DMS53 treated with DMSO at 0.1 percent for 48 hours (cell line): ENCODE results near the gene CD83.
"Not testable (repeated sequence)": the region's sequence is repeated elsewhere in the genome, so short reads cannot be mapped to it uniquely, and the experiment has no call there.

Source experiments
- DNase-seq: peaks from one replicate; lab custom pipeline; 2025; ENCODE audit not compliant: unreplicated experiment; lab: John Stamatoyannopoulos, UW

The CD83 gene

DNA sequence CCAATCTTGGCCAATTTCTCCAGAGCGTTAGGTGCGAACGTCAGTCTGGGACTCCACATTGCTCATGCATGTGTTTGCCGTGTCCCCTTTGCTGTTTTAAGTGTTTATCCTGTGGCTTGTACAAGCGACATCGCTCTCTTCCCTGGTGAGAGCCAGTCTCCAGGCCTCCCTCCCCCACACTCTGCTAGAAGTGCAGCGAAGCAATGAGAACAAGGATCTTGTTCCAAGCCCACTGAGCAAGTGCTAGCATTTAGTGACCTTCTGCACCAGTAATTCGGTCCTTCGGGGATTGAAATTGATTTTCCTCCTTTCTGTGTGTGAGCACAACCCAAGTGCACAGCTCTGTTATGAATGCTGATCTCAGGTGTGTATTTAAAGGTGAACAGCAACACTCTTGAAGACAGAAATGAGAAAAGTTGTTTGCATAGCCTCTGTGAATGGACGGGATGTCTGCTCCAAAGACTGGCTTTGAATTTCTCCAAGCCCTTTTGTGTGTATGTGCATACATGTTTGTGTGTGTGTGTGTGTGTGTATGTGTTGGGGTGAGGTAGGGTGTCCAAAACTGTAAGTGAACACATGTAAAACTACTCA lies 29.0 kb downstream of the CD83 start:
- no peak for DNase-seq

DNA sequence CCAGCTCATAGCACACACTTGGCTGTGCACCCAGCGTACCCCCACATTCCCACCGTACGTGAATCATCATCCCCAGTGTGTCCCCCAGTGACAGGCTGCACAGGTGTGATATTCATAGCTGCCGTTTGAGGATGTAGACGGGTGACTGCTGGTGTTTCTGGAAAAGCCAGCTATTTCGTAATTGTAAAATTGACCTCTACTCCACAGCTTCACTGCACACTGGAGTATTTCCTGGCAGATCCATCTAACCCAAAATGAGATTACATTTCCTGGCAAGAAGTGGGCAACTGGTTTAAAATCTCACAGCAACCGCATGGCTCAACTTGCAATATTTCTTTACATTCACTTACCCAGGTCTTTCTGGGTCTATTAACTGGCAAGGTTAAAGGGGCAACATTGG lies 30.3 kb downstream of the CD83 start:
- DNase-seq: no peak

DNA sequence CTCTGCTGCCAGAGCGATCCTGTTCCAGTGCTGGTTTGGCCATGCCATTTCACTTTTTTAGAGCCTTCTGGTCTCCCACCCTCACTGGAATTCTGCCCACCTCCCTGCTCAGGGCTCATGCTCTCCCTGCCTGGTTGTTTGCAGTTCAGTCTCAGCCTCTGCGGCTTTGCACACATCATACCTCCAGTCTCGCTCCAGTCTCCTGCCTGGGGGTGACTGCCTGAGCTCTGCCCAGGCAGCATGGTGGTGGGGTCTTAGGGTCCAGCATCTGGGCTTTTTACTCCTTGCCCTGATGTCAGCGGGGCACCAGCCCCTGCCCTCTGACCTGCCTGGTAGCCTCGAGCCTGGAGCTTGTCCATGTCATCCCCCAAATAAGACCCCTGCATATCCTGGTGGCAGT lies 30.9 kb downstream of the CD83 start:
- no peak for DNase-seq

DNA sequence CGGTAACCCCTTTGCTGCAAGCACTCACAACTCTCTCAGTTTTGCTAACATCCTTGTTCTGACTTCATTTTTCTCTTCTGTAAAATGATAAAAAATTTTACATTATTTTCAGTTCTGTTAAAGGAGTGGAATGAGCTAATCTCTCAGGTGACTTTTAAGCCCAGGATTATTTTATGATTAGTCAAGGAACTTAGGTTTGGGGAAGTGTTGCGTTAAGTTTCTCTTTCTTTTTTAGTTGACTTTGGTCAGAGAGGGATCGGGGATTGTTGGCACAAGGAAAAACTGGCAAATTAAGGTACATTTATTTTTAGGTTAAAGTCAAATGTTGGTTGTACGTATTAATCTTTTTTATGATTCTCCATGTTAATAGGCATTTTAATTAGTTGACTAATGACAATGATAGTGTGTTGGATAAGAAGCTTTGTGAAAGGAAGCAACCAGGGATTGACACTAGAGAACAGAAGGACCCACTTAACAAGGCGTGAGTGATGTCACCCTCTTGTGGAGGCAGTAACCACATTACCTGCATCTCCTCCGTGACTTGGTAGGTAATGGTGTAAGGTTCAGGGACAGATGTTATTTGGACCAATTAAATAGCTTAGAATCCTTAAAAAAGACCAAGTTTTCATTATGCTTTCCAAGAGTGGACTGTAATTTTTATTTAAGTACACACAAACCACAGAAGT lies 31.6 kb downstream of the CD83 start:
- peak; percentile 24 for DNase-seq

DNA sequence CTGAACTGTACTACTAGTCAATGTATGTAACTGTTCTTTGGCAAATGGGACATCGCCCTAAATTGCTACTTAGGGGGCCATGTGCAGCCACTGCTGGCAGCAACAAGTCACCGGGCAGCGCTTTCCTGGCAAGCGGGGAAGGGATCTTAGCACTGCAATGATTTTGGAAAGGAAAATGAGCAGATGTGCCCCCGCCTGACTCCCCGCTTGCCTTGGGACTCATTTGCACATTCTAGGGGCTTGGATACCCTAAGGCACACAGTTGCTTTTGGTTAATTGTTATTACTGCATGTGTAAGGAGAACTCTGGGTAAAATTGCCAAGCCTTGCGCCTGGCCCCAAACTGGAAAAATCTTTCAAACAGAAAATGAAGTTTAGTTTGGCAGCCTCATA lies 32.2 kb downstream of the CD83 start:
- no peak for DNase-seq

DNA sequence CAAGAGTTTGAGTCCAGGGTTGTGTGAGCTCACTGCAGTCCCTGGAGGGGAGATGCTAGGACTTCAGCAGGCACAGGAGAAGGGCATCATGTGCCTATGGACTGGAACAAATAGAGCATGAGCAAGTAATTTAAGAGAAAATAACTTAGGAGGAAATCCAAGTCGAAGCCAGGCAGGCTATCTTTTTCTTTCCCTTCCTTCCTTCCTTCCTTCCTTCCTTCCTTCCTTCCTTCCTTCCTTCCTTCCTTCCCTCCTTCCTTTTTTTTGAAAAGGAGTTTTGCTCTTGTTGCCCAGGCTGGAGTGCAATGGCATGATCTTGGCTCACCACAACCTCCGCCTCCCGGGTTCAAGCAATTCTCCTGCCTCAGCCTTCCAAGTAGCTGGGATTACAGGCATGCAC lies 33.7 kb downstream of the CD83 start:
- DNase-seq: not testable (repeated sequence)

DNA sequence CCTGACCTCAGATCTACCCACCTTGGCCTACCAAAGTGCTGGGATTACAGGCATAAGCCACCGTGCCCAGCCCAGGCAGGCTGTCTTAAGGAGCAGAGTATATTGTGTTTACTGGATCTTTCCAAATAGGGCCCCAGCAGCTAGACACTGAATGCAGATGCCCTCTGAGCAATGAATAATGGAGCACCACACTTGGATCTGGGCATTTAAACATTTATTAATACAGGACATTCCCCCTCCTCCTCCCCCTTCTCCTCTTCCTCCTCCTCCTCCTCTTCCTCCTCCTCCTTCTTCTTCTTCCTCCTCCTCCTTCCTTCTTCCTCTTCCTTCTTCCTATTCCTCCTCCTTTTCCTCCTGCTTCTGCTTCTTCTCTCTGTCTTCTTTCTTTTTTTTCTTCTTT lies 34.2 kb downstream of the CD83 start:
- DNase-seq: no peak

DNA sequence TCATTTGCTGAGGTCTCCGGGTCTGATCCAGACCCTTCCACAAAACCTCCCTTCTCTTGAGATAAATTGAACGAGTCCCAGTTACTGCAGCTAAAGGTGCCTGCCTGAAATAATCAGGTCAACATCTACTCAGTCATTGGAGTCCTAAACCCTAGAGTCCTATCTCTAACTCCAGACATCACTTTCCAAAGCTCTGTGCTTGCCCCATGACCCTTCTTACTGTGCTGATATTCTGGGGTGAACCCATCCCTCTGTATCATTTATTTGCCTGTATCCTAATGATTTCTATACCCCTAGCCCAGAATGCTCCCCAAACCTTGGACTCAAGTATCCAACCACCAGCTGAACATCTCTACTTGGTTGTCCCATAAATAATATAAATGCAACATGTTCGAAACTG lies 35.7 kb downstream of the CD83 start:
- DNase-seq: no peak

DNA sequence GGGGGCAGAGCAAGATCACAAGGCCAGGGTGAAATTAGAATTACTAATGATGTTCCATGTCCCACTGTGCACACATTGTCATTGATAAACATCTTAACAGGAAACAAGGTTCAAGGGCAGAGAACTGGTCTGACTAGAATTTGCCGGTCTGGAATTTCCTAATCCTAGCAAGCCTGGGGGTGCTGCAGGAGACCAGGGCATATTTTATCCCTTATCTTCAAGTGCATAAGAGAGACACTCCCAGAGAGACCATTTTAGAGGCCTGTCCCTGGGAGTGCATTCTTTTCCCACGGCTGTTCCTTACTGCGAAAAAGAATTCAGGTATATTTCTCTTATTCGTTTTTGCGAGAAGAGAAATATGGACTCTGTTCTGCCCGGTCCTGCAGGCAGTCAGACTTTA lies 41.5 kb downstream of the CD83 start:
- DNase-seq: no peak

DNA sequence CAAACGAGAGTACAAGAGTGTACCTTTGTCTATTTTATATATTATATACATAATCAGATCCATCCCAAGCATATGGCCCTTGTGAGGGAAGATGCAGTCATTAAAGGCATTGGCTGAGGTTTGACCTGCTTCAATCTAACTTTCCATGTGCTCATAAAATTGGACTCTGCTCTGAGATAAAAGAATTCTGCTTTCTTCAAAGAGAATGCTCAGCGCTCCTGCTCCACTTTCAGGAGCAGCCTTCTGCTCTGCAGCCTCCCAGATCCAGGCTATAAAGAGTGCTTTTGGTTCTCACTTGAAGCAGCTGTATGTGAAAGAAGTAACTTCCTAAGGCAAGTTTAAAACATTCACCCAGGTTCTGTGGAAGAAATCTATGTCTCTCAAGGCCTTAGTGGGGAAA lies 45.3 kb downstream of the CD83 start:
- DNase-seq: no peak

DNA sequence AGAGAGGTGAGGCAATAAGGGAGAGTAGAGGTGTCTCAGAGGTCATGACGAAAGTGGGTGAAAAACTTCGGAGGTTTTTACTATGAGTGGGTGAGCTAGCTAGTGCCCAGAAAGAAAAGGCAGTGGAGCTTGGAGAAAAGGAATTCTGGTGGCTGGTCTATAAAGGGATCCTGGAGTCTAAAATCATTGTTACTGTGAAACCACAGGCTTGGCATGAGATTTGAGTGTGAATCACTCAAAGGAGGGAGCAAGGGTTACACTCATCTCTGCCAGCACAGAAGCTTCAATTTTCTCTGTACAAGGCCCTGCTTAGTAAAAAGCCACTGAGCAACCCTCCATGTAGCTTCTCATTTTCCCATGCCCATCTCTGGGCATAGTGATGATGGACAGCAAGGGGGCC lies 47.5 kb downstream of the CD83 start:
- no peak for DNase-seq

DNA sequence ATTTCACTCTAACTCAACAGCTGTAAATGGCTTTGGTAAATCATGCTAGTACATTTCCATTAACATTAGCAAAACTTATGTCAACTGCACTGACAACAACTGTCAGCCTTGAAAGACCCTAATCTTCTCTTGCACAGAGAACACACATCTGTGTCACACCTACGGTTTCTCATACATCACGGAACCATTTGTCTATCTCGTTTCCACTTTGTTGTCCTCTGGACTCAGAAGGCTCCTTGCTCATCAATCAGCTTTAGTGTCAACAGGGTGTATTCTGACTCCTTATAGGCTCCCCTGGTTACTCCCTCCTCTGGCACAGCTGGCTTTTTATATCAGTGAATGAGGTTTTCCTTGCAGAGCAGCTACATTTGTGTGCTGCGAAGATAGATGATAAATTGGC lies 49.3 kb downstream of the CD83 start:
- DNase-seq: no peak

DNA sequence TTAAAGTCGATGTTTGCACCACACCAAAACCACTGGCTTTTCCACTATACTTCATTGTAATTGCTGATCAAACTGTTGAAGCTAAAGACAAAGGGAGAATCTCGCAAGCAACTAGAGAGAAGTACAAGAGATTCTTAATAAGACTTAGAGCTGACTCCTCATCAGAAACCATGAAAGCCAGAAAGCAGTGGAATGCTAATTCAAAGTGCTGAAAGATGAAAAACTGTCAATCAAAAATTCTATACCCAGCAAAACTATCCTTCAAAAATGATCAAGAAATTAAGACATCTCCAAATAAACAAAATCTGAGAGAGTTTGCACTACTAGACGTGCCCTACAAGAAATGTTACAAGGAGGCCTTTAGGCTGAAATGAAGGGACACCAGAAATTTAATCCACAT lies 52.6 kb downstream of the CD83 start:
- no peak for DNase-seq

DNA sequence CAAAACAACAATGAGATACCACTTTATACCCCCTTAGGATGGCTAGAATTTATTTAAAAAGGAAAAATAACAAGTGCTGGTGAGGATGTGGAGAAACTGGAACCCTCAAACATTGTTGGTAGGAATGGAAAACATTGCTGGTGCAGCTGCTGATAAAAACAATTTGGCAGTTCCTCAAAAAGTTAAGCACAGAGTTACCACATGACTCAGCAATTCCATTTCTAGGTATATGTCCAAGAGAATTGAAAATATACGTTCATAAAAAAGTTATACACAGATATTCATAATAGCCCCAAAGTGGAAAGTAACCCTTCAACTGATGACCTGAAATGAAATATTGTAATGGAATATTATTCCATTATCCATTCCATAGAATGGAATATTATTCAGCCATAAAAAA lies 55.0 kb downstream of the CD83 start:
- DNase-seq: no peak

DNA sequence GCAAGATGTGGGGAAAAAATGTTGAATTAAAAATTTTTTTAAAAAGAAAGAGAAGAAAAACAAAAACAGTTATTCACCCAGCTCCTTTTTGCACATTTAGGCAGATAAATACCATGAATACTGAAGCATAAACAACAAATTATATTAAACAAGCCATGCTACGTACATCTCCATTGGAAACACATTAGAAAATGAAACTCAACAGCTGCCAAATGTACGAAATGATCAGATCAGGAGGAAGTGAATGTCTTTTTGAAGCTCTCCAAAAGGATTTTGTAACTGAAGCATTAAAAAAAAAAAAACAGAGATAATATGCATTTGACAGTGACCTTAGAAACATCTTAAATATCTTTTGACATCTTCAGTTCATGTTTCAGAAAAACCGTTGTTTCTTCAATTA lies 56.7 kb downstream of the CD83 start:
- DNase-seq: no peak

DNA sequence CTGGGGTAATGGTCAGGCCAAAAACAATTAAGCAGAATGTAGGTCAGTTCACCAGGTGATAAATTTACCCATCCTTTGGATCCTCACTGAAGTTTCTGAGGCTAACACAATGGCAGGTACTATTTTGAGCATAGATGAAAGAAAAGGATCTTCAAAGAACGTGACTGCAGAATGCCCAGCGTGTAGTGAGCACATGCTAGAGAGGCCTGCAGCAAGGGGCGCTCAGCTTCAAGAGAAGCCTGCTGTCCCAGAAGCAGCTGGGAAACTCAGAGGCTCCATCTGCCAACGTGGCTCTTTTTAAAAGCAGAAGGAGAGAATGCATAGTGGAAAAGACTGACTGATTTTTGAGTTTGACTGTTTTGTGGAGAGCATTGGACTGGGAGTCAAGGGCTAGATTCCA lies 57.4 kb downstream of the CD83 start:
- DNase-seq: no peak

DNA sequence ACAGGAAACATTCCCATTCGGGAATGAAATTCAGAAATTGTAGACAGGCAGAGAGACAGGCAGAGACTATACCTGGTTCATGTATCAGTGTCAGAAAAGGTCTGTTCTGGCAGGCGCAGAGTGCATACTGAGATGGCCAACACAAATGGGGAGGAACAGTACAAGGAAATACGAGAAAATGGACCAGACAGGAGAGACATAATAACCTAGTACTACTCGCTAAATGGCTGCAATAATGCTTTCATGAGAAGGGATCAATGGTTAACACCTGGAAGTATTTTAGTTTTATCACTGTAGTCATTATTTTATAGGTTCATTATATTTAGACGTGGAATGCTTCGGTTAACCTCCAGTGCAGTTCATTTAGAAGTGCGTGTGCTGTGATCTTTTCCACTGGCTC lies 58.9 kb downstream of the CD83 start:
- DNase-seq: no peak

DNA sequence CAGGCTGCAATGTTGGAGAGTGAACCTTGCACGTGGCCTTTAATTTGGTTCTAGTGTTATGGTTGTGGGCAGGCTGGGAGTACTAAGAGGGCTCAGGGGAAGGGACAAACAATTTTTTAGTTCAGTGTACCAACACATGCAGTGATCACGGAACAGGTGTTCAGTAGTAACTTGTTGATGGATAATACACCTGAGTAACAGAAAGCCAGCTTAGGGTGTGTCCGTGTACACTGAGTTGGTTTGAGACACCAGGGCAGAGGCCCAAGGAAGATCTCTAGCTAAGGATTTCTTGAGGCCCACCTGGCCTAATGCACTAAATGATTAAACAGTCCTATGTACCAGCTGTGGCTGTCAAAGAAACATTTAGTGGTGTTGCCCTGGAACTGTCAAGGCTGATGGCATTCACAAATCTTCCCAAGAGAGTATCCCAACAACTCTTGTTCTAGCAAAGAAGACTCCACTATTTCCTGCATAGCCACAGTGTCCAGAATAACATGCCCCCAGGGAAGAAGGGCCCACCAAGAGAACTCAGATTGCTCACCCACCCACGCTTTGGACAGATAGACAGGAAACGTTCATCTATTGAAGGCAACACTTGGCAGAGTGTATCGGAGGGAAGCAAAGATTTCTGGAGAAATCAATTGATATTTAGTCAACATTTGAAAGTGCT lies 60.0 kb downstream of the CD83 start:
- DNase-seq: no peak

DNA sequence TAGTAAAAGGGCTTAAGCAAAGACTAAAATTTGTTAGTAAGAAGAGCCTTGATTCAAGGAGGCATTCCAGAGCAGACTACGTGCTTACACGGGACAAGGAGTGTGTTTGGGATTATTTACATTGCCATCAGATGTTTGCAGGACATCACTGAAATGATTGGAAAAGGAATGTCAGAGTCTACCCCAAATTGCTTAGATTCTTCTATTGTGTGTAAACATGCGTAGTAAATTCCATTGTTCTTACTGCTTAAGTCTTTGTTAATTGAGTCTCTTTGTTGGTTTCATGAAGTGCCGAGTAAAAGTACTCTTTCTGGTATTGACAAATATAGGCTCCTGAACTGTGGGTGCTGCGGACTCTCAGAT lies 60.5 kb downstream of the CD83 start:
- DNase-seq: no peak

DNA sequence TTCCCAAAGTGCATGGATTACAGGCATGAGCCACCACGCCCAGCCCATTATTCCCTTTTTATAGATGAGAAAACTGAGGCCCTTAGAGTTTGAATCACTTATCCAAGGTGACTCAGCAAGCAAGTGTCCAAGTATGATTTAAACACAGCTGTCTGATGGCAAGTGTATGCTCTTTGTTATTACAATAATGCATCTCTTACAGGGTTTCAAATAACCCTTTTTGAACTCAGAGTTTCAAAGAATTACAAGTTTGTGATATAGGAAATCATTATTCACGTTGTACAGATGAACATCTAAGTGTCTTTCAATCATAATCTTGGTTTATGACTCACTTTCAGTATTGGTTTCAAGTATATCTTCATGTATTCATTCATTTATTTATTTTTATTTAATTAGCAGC lies 63.0 kb downstream of the CD83 start:
- no peak for DNase-seq

DNA sequence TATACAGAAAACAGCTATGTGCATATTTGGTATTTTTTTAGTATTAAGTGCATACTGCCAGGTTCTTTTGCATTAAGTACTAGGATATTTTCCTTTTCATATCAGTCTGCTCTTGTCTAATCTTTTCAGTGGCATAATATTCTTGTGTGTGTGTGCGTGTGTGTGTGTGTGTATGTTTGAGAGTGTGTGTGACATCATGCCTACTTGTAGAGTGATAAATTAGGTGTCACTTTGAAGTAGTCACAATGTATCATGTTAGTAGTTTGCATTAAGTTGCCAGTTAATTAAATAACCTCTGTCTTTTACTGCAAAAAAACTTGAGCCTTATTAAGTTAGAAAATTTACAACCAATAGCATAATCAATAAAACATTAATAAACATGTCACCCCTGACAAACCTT lies 65.3 kb downstream of the CD83 start:
- no peak for DNase-seq
